ENCODE data around the gene SHISAL1. TPM values are rescaled to one million over a fixed set of nuclear protein-coding genes. Genes with fewer than 3 reads are reported as not detected.

Gene SHISAL1
- total RNA-seq, 1 donor from 2014 or later: 5.0 TPM

GRCh38 chr22:44342347-44342956 is 29.7 kb upstream of the SHISAL1 start:
- peaks cover 19% of the 10 kb centered on the region for H3K4me1 Mint-ChIP-seq (ENCODE audit: unreplicated experiment)
- peak overlapping the region; percentile 40 for H3K27ac Mint-ChIP-seq (ENCODE audit: unreplicated experiment)
- H3K9me3 Mint-ChIP-seq (ENCODE audit: unreplicated experiment): no peaks in the 10 kb centered on the region
- H3K36me3 Mint-ChIP-seq (ENCODE audit: unreplicated experiment): no peaks in the 10 kb centered on the region
- H3K4me3 Mint-ChIP-seq (ENCODE audit: unreplicated experiment): no peak overlapping the region
- no peak for DNase-seq (ENCODE audit: extremely low spot score, unreplicated experiment)
- H3K27me3 Mint-ChIP-seq (ENCODE audit: unreplicated experiment): peaks cover 28% of the 10 kb centered on the region
- TF ChIP-seq CTCF (IDR thresholded peaks at IDR 0.05): no peak

- Mint-ChIP-seq H3K27ac (ENCODE audit: unreplicated experiment) (peak overlapping the region; percentile 40), H3K4me1 (ENCODE audit: unreplicated experiment) (peaks cover 23% of the 10 kb centered on the region), H3K4me3 (ENCODE audit: unreplicated experiment) (no peak overlapping the region), H3K36me3 (ENCODE audit: unreplicated experiment) (no peaks in the 10 kb centered on the region), H3K9me3 (ENCODE audit: unreplicated experiment) (no peaks in the 10 kb centered on the region), H3K27me3 (ENCODE audit: unreplicated experiment) (peaks cover 23% of the 10 kb centered on the region)
- no peak for TF ChIP-seq CTCF (IDR thresholded peaks at IDR 0.05)
- DNase-seq (ENCODE audit: extremely low spot score, unreplicated experiment): no peak
Observed at GRCh38 chr22:44341431-44342346, 28.9 kb upstream of the SHISAL1 start.

GRCh38 chr22:44340271-44341239 is 27.8 kb upstream of the SHISAL1 start:
- Mint-ChIP-seq H3K4me3 (ENCODE audit: unreplicated experiment) (no peak overlapping the region), H3K4me1 (ENCODE audit: unreplicated experiment) (peaks cover 23% of the 10 kb centered on the region), H3K36me3 (ENCODE audit: unreplicated experiment) (no peaks in the 10 kb centered on the region), H3K9me3 (ENCODE audit: unreplicated experiment) (no peaks in the 10 kb centered on the region), H3K27ac (ENCODE audit: unreplicated experiment) (no peak overlapping the region), H3K27me3 (ENCODE audit: unreplicated experiment) (peaks cover 18% of the 10 kb centered on the region)
- no peak for DNase-seq (ENCODE audit: extremely low spot score, unreplicated experiment)
- TF ChIP-seq CTCF (IDR thresholded peaks at IDR 0.05): no peak

GRCh38 chr22:44338906-44339305 is 26.2 kb upstream of the SHISAL1 start:
- no peaks in the 10 kb centered on the region for H3K36me3 Mint-ChIP-seq (ENCODE audit: unreplicated experiment)
- DNase-seq (ENCODE audit: extremely low spot score, unreplicated experiment): no peak
- no peak overlapping the region for H3K27ac Mint-ChIP-seq (ENCODE audit: unreplicated experiment)
- H3K4me3 Mint-ChIP-seq (ENCODE audit: unreplicated experiment): no peak overlapping the region
- H3K27me3 Mint-ChIP-seq (ENCODE audit: unreplicated experiment): peaks cover 6% of the 10 kb centered on the region
- peaks cover 23% of the 10 kb centered on the region for H3K4me1 Mint-ChIP-seq (ENCODE audit: unreplicated experiment)
- no peak for TF ChIP-seq CTCF (IDR thresholded peaks at IDR 0.05)
- no peaks in the 10 kb centered on the region for H3K9me3 Mint-ChIP-seq (ENCODE audit: unreplicated experiment)
